Mesendoderm (in vitro differentiated cells): ENCODE data around the gene ATP10A.

Source experiments
- DNase-seq: peaks from one replicate; pipeline ENCODE4 v3.0.0; 2013
- H2AK5ac ChIP-seq: 2 replicates; pipeline ENCODE4 v1.6.1; 2013; ENCODE audit warnings: low read length, inconsistent platforms
- H2BK120ac ChIP-seq: 2 replicates; pipeline ENCODE4 v1.6.1; 2013; ENCODE audit warnings: low read depth, mild to moderate bottlenecking, low read length, moderate library complexity, mixed read lengths
- H2BK15ac ChIP-seq: replicated peaks from 2 replicates; pipeline ENCODE4 v1.6.1; 2013; ENCODE audit warnings: low read depth, mild to moderate bottlenecking, moderate library complexity
- H2BK5ac ChIP-seq: 2 replicates; pipeline ENCODE4 v1.6.1; 2013; ENCODE audit warnings: low read length, inconsistent platforms
- H3K18ac ChIP-seq: 2 replicates; pipeline ENCODE4 v1.6.1; 2013; ENCODE audit warnings: mild to moderate bottlenecking, low read length, mixed read lengths
- H3K23ac ChIP-seq: one replicate; pipeline ENCODE4 v1.6.1; 2013; ENCODE audit warnings: low read length
- H3K27ac ChIP-seq: 2 replicates; pipeline ENCODE4 v1.5.1; 2013; ENCODE audit warnings: low read depth, mild to moderate bottlenecking, inconsistent platforms, low read length, moderate library complexity
- H3K27me3 ChIP-seq: 2 replicates; pipeline ENCODE4 v1.6.1; 2013; ENCODE audit warnings: low read length, control low read depth, mild to moderate bottlenecking, inconsistent platforms; ENCODE audit not compliant: insufficient read depth, poor library complexity
- H3K36me3 ChIP-seq: 2 replicates; pipeline ENCODE4 v1.6.1; 2013; ENCODE audit warnings: low read length, inconsistent platforms; ENCODE audit not compliant: control insufficient read depth, insufficient read depth
- H3K4ac ChIP-seq: one replicate; pipeline ENCODE4 v1.6.1; 2013; ENCODE audit warnings: low read depth, mild to moderate bottlenecking, low read length, moderate library complexity
- H3K4me1 ChIP-seq: 2 replicates; pipeline ENCODE4 v1.6.1; 2013; ENCODE audit warnings: low read depth, low read length, inconsistent platforms; ENCODE audit not compliant: control insufficient read depth
- H3K4me2 ChIP-seq: 2 replicates; pipeline ENCODE4 v1.6.1; 2013; ENCODE audit warnings: low read length
- H3K4me3 ChIP-seq: 2 replicates; pipeline ENCODE4 v1.5.1; 2013; ENCODE audit warnings: mild to moderate bottlenecking, low read length
- H3K56ac ChIP-seq: one replicate; pipeline ENCODE4 v1.6.1; 2013; ENCODE audit warnings: low read length
- H3K79me1 ChIP-seq: 2 replicates; pipeline ENCODE4 v1.6.1; 2013; ENCODE audit warnings: low read length, inconsistent platforms
- H3K79me2 ChIP-seq: 2 replicates; pipeline ENCODE4 v1.6.1; 2013; ENCODE audit warnings: mild to moderate bottlenecking, low read length; ENCODE audit not compliant: control insufficient read depth, insufficient read depth
- H3K9ac ChIP-seq: 2 replicates; pipeline ENCODE4 v1.6.1; 2013; ENCODE audit warnings: low read length, inconsistent platforms
- H4K5ac ChIP-seq: one replicate; pipeline ENCODE4 v1.6.1; 2013; ENCODE audit warnings: low read length
- H4K8ac ChIP-seq: one replicate; pipeline ENCODE4 v1.6.1; 2013; ENCODE audit warnings: low read depth, mild to moderate bottlenecking, control low read depth, low read length, moderate library complexity
- WGBS: extraction: QIAGEN DNeasy Blood & Tissue Kit; methylation state at CpG from one replicate; pipeline ENCODE4 v1.1.7; 2013; ENCODE audit warnings: low lambda C conversion rate, missing lambda C conversion rate; ENCODE audit not compliant: insufficient coverage; ENCODE audit errors: extremely low coverage; 5-methylcytosine and 5-hydroxymethylcytosine counted together

The ATP10A gene

GRCh38 chr15:25717127-25717456 lies 146.0 kb downstream of the ATP10A start:
- H2AK5ac ChIP-seq: no peak overlapping the region
- H3K4me3 ChIP-seq: no peak overlapping the region
- H3K79me1 ChIP-seq: no peaks in the 10 kb centered on the region
- H4K5ac ChIP-seq: no peak overlapping the region
- H3K27ac ChIP-seq: no peak overlapping the region
- no peak overlapping the region for H3K23ac ChIP-seq
- no peak overlapping the region for H3K18ac ChIP-seq
- DNase-seq: no peak
- H4K8ac ChIP-seq: no peak overlapping the region
- H3K56ac ChIP-seq: no peak overlapping the region
- H3K9ac ChIP-seq: no peak overlapping the region
- no peak overlapping the region for H2BK15ac ChIP-seq
- H3K4me1 ChIP-seq: no peaks in the 10 kb centered on the region
- H2BK120ac ChIP-seq: no peak overlapping the region
- no peak overlapping the region for H2BK5ac ChIP-seq
- no peaks in the 10 kb centered on the region for H3K36me3 ChIP-seq
- WGBS: 100% methylated on average over 1 of the region's 3 CpGs
- no peaks in the 10 kb centered on the region for H3K27me3 ChIP-seq
- no peak overlapping the region for H3K4me2 ChIP-seq
- H3K4ac ChIP-seq: no peak overlapping the region
- H3K79me2 ChIP-seq: no peaks in the 10 kb centered on the region

GRCh38 chr15:25716414-25717126 lies 146.6 kb downstream of the ATP10A start:
- Histone ChIP-seq H3K27me3 (no peaks in the 10 kb centered on the region), H3K56ac (no peak overlapping the region), H3K23ac (no peak overlapping the region), H3K4me3 (no peak overlapping the region), H3K27ac (no peak overlapping the region), H2AK5ac (no peak overlapping the region), H3K36me3 (no peaks in the 10 kb centered on the region), H3K9ac (no peak overlapping the region), H3K79me2 (no peaks in the 10 kb centered on the region), H2BK120ac (no peak overlapping the region), H3K79me1 (no peaks in the 10 kb centered on the region), H4K5ac (no peak overlapping the region), H3K4me2 (no peak overlapping the region), H3K18ac (no peak overlapping the region), H4K8ac (no peak overlapping the region), H2BK5ac (no peak overlapping the region), H3K4ac (no peak overlapping the region), H3K4me1 (no peaks in the 10 kb centered on the region), H2BK15ac (no peak overlapping the region)
- WGBS: no CpG with 5 or more reads among the region's 21 CpGs
- no peak for DNase-seq

DNA sequence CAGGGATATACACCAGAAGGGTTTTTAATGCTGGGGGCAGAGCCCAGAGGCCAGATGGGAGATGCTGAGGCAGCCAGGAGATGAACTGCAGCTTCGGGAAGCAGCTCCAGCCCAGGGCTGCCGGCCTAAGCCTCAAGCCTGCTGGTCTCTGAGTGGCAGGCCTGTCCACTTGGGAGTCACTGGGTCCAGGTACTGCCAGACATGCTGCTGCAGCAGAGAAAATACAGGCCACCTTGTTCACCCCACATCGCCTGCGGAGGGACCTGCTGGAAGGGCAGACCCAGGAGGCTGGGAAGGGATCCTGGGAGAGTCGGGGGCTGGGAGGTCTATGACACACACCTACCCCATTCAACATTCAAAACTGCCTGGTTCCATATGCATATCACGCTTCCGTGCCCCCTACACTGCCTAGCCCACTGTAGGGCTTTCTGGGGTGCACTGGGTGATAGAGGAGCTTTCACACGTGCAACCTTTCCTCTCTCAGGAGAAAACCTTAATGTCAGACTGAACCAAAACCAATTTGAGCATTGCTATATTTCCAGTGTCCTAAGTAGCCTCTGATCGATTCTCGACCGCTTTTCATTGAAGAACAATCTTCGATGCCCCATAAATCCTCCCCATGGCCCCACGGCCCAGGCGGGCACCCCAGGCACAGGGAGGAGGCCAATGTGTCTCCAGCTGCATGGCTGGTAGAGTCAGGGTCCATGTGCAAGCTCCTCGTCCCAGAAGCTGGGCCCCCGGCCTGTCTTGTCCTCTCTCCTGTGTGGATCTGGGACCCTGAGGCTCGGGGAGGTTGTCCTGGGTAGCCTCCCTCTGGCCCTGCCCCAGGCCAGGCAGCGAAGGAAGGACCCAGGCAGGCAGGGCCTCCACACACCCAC lies 147.4 kb downstream of the ATP10A start:
- H2AK5ac ChIP-seq: no peak overlapping the region
- no peak overlapping the region for H3K56ac ChIP-seq
- H3K9ac ChIP-seq: no peak overlapping the region
- H3K27me3 ChIP-seq: no peaks in the 10 kb centered on the region
- no peaks in the 10 kb centered on the region for H3K4me1 ChIP-seq
- H3K27ac ChIP-seq: no peak overlapping the region
- WGBS: no CpG with 5 or more reads among the region's 18 CpGs
- no peak overlapping the region for H4K8ac ChIP-seq
- no peak overlapping the region for H3K18ac ChIP-seq
- no peak overlapping the region for H3K4ac ChIP-seq
- no peaks in the 10 kb centered on the region for H3K79me2 ChIP-seq
- no peak overlapping the region for H2BK5ac ChIP-seq
- no peak overlapping the region for H4K5ac ChIP-seq
- H3K23ac ChIP-seq: no peak overlapping the region
- no peak overlapping the region for H2BK120ac ChIP-seq
- H3K36me3 ChIP-seq: no peaks in the 10 kb centered on the region
- H3K4me3 ChIP-seq: no peak overlapping the region
- no peak for DNase-seq
- H2BK15ac ChIP-seq: no peak overlapping the region
- H3K79me1 ChIP-seq: no peaks in the 10 kb centered on the region
- H3K4me2 ChIP-seq: no peak overlapping the region

GRCh38 chr15:25714538-25714840 lies 148.6 kb downstream of the ATP10A start:
- no peak overlapping the region for H4K5ac ChIP-seq
- H3K18ac ChIP-seq: no peak overlapping the region
- H3K56ac ChIP-seq: no peak overlapping the region
- H2BK5ac ChIP-seq: no peak overlapping the region
- WGBS: no CpG with 5 or more reads among the region's 3 CpGs
- no peak overlapping the region for H4K8ac ChIP-seq
- H3K4me1 ChIP-seq: no peaks in the 10 kb centered on the region
- no peaks in the 10 kb centered on the region for H3K79me1 ChIP-seq
- no peak overlapping the region for H3K27ac ChIP-seq
- H3K4me3 ChIP-seq: no peak overlapping the region
- H3K36me3 ChIP-seq: no peaks in the 10 kb centered on the region
- H2BK120ac ChIP-seq: no peak overlapping the region
- H3K9ac ChIP-seq: no peak overlapping the region
- H3K27me3 ChIP-seq: no peaks in the 10 kb centered on the region
- no peak overlapping the region for H2AK5ac ChIP-seq
- H3K4me2 ChIP-seq: no peak overlapping the region
- H3K4ac ChIP-seq: no peak overlapping the region
- H3K79me2 ChIP-seq: no peaks in the 10 kb centered on the region
- DNase-seq: no peak
- no peak overlapping the region for H3K23ac ChIP-seq
- H2BK15ac ChIP-seq: no peak overlapping the region

DNA sequence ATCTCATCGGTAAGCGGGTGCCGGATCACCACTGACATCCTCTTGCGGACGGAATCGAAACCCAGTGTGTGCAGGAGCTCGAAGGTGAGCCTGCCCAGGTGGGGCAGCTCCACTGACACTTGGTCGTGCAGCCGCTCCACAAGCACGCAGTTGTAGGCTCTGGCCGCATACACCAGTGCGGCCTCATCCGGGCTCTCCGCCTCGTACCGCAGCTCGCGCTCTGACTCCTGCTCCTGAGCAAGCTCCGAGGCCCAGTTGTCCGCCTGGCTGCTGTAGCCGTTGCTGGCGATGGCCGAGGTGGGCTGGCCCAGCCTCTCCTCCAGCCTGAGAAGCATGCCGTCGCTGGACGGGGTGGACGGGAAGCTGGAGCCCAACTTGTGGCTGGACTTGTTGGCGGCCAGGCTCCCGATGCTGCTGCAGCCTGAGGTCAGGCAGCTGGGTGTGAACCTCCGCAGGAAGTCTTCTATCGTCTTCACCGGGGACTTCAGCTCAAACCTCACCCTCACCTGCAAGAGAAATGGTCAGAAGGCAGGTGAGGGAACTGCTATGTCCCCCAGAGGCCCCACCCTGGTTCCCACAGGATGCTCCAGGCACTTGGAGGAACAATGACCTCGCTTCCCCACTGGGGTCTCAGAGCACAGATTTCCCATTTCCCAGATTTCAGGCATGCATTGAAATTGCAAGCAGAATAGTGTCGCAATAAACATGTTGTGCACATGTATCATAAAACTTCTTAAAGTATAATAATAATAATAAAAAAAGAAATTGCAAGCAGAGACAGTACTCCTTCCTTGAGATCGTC lies 149.2 kb downstream of the ATP10A start:
- no peak overlapping the region for H3K9ac ChIP-seq
- DNase-seq: no peak
- no peak overlapping the region for H2BK5ac ChIP-seq
- no peak overlapping the region for H3K56ac ChIP-seq
- no peaks in the 10 kb centered on the region for H3K79me1 ChIP-seq
- no peak overlapping the region for H2AK5ac ChIP-seq
- no peaks in the 10 kb centered on the region for H3K27me3 ChIP-seq
- no peaks in the 10 kb centered on the region for H3K36me3 ChIP-seq
- no peak overlapping the region for H4K5ac ChIP-seq
- H4K8ac ChIP-seq: no peak overlapping the region
- H3K4me2 ChIP-seq: no peak overlapping the region
- H3K4me1 ChIP-seq: no peaks in the 10 kb centered on the region
- H3K4ac ChIP-seq: no peak overlapping the region
- no peaks in the 10 kb centered on the region for H3K79me2 ChIP-seq
- no peak overlapping the region for H2BK120ac ChIP-seq
- no peak overlapping the region for H3K23ac ChIP-seq
- WGBS: no CpG with 5 or more reads among the region's 35 CpGs
- no peak overlapping the region for H3K4me3 ChIP-seq
- no peak overlapping the region for H2BK15ac ChIP-seq
- no peak overlapping the region for H3K18ac ChIP-seq
- no peak overlapping the region for H3K27ac ChIP-seq
